GM21515 (cell line): ENCODE data around the gene STAC3.

Source experiments
- ATAC-seq: cut with Tn5 transposase; IDR thresholded peaks from one replicate; pipeline ENCODE4 v1.9.1; 2021; ENCODE audit not compliant: unreplicated experiment

STAC3 gene

DNA sequence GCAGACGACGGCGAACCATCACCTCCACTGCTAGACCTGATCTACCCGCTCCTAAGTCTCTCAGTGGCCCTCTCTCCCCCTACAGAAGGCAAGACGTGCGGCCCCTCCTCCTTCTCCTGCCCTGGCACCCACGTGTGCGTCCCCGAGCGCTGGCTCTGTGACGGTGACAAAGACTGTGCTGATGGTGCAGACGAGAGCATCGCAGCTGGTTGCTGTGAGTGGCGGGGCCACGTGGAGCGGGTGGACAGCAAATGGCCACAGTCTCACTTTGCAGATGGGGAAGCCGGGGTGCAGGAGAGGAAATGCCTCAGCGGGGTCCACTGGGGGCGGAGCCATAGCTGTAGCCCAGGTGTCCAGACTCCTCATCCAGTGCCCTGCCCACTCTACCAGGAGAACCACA is 55.8 kb downstream of the STAC3 start:
- no peak for ATAC-seq

DNA sequence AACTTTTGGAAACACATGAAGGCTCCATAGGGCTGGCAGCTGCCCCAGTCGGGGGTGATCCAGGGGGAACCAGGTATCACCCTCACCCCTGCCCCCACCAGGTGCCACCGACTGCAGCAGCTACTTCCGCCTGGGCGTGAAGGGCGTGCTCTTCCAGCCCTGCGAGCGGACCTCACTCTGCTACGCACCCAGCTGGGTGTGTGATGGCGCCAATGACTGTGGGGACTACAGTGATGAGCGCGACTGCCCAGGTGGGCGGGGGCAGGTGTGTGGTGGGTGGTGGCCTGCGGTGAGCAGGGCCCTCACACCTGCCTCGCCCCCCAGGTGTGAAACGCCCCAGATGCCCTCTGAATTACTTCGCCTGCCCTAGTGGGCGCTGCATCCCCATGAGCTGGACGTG is 56.7 kb downstream of the STAC3 start:
- ATAC-seq: no peak

DNA sequence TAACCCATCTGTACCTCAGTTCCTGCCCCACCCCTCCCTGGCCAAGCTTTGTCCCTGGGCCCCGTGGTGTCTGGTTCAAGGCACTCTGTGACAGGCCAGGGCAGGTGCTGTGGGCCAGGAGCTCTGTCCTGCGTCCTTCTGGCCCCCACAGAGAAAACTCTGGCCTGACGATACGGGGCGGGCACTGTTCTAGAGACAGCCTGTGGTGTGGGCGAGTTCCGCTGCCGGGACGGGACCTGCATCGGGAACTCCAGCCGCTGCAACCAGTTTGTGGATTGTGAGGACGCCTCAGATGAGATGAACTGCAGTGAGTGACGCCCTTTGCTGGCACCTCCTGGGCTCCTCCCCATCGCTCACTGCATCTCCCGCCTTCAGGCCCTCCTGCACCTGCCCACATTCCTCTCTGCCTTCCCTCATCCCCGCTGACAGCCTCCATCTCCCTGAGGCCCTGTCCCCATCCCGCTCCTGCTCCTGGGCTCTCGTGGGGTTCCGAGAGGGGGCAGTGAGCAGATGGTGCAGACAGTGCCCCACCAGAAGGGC is 57.2 kb downstream of the STAC3 start:
- ATAC-seq: no peak
